NCI-H1436 treated with DMSO at 0.1 percent for 48 hours (cell line): ENCODE results near the gene CYTH1.

Source experiments
- DNase-seq: peaks from one replicate; lab custom pipeline; 2025; lab: John Stamatoyannopoulos, UW

CYTH1 gene, protein sequence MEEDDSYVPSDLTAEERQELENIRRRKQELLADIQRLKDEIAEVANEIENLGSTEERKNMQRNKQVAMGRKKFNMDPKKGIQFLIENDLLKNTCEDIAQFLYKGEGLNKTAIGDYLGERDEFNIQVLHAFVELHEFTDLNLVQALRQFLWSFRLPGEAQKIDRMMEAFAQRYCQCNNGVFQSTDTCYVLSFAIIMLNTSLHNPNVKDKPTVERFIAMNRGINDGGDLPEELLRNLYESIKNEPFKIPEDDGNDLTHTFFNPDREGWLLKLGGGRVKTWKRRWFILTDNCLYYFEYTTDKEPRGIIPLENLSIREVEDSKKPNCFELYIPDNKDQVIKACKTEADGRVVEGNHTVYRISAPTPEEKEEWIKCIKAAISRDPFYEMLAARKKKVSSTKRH

DNA sequence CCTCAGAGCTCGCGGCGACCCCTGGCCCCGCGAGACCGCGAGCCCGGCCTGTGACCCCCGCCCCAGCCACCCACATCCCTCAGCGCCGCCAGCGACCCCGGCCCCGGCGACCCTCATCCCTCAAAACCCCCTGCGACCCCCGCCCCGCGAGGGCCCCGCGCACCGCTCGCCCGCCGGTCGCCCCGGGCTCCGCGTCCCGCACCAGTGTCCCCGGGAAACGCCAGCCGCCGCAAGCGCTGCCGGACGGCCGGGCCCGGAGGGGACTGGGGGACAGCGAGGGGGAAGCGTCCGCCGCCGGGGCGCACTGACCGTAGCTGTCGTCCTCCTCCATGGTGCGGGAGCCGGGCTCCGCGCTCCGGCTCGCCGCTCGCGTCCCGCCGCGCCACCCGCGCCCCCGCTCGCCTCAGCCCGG lies at the start of gene CYTH1:
Gene CYTH1, minus strand, starts transcription at position 381 of the 412 bp plus-strand sequence. Its CDS starts 50 bp downstream, at position 331.
- no peak for DNase-seq

DNA sequence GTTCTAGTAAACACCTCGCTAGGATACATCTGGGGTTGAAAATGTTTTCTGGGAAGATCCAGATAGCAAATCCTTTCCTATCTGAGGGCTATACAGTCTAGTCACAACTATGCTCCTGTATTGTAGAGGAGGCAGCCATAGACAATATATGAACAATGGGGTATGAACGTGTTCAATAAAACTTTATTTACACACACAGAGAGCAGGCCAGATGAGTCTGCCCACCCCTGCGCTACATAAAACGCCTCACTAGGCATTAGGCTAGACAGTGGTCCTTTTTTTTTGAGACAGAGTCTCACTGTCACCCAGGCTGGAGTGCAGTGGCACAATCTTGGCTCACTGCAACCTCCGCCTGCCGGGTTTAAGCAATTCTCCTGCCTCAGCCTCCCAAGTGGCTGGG lies 47.4 kb upstream of the CYTH1 start:
- no peak for DNase-seq

DNA sequence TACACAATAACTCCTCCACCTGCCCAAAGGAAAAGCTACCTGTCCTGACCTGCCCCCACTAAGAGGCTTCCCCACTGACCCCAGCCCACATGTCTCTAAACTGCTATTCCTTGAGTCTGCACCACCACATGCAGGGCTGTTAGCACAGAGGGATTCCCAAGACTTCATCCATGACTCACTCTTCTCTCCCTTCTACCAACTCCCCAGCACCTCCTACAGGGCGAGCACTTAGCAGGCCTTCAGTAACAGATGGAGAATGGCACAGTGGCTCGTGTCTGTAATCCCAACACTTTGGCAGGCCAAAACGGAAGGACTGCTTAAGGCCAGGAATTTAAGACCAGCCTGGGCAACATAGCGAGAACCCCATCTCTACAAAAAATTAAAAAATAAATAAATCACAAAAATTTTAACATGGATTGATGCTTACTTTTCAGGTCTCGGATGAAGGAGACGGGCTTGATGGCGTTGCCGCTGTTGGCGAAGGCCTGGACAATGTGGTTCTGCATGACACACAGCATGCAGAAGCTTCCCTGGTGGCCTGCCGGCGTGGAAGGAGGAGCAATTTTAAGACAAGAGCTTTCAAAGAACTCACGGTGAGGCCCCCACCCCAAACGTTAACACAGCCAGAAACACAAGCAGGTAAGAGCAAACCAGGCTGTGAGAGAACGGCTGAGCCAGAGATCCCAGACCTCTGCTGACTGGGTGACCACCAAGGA lies 46.6 kb upstream of the CYTH1 start:
- DNase-seq, result no peak

DNA sequence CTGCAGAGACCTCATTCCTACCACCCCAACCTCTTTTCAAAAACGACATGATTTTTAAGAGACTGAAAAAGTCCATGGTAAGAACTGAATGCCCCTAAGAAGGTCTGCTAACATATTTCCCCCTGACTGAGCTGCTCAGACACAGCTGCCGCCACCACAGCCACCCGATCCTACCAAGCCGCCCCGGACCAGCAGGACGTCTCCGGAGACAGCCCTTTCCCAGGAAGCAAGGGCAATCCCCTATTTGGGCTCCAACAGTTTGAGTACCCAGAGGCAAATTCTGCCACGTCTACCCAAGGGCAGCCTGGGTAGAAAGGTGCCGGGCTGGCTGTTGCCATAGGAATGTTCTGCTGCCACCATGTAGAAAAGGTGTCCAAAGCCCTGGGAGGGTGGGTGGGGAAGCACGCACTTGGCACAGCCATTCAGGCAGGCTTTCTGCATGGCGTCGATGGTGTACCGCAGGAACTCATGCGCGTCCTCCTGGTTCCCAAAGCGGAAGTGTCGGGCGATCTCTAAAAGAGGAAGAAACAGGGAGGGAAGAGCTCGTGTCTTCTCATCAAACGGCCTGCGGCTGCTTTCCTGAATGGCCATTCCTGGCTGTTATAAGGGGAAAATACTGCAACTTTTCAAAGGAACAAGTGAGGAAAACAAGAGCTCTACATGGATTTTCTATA lies 44.9 kb upstream of the CYTH1 start:
- no peak for DNase-seq

DNA sequence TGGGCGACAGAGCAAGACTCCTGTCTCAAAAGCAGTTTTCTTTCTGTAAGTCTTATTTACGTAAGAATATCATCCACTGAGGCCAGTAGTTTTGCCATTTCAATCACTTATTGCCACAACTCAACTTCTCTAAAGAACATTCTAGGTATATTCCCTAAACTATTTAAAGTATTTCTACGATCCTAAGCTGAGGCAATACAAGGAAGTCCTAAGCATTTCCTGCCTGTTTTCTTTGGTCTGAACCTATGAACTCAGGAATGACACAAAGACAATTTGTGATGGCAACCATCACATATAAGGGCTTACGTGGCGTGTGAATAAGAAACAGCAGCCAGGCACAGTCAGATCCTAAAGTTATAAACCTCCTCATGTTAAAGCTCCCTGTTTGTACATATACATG lies 44.3 kb upstream of the CYTH1 start:
- no peak for DNase-seq

DNA sequence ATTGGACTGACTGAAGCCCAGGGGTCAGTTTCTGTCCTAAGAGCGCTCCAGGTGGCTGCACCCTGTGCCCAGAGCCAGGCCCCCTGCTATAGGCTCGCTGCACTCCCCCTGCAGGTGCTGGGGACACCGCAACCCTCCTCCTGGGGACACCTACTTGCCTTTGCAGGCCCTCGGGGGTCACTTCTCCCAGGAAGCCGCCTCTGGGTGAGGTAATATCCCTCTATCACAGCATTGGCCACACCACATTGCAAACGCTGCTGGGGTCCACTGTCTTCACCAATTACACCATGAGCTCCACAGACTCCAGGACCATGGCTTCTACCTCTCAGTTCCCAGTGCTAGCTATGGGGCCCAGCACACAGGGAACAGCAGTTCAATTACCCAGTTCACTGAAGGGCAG lies 43.6 kb upstream of the CYTH1 start:
- no peak for DNase-seq

DNA sequence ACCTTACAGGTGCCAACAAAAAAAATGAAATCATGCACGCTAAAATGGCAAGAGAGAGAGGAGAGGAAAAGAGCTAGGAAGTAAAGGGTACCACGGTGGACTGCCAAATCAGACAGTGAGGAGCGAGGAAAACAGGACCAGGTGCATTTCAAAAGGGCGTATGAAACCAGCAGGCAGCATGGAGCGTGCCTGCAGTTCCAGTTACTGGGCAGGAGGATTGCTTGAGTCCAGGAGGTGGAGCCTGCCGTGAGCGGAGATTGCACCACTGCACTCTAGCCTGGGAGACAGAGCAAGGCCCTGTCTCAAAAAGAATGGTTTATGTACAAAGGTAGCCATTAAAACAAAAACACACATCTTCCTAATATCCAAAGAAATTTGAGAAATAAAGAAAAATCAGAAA lies 42.2 kb upstream of the CYTH1 start:
- no peak for DNase-seq

GRCh38 chr17:78823282-78824046 lies 41.4 kb upstream of the CYTH1 start:
- no peak for DNase-seq

DNA sequence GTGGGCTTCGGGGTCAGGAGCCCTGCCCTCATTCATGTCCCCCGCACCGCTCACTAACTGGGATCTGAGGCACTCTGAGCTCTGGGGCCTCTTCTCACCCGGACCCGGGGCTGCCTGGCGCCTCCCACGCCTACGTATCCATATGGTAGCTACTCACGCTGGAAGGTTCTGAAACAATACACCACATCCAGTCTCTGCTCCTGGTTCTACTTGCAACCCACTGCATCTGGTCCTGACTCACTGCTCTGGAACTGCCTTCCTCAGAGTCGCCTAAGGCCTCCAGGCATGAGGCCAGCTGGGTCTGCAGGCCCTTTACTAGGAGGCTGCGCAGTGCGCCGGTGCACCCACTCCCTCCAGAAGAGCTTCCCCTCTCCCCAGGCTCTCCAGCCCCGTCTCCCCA lies 40.5 kb upstream of the CYTH1 start:
- DNase-seq, result no peak

- no peak for DNase-seq
Measured at GRCh38 chr17:78821961-78822360, 39.9 kb upstream of the CYTH1 start.

DNA sequence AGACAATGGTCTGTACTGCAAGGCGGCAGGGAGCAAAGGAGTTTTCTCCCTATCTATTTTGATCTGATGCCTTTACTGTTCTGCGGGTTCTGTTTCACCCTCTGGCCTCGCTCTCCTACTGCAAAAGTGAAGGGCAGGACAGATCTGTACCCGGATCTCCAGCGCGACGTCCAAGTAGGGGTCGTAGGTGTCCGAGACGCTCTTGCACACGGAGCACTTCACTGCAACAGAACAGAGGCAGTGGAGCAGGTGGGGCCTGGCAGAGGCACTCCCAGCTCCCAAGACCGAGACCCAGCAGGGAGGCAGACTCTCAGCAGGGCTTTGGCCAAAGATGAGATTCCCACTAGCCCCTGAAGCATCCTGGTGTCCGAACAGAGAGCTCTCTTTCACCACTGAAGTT lies 38.8 kb upstream of the CYTH1 start:
- no peak for DNase-seq

- no peak for DNase-seq
Measured at GRCh38 chr17:78819806-78820792, 38.0 kb upstream of the CYTH1 start.

DNA sequence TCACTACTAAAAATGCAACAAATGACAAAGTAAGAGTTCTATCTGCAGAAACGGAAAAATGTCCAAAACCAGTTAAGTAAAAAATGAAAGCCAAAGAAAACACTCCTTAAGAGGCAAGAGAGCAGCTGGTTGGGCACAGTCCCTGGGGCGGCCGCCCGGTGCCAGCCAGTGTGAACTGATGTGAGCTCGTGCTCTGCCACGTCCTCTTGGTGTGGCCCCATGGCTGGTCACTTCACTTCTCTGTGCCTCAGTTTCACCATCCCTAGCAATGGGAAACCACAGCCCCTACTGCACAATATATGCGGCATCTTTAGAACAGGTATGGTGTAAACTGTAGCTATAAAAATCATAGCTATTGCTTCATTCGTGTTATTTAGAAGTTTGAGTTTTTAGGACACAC lies 37.3 kb upstream of the CYTH1 start:
- DNase-seq, result no peak

GRCh38 chr17:78818932-78819331 lies 36.9 kb upstream of the CYTH1 start:
- DNase-seq, result no peak

GRCh38 chr17:78818152-78818846 lies 36.2 kb upstream of the CYTH1 start:
- no peak for DNase-seq

GRCh38 chr17:78817123-78817522 lies 35.0 kb upstream of the CYTH1 start:
- no peak for DNase-seq

GRCh38 chr17:78815696-78816095 lies 33.6 kb upstream of the CYTH1 start:
- DNase-seq, result no peak

GRCh38 chr17:78812855-78813254 lies 30.8 kb upstream of the CYTH1 start:
- DNase-seq, result no peak

DNA sequence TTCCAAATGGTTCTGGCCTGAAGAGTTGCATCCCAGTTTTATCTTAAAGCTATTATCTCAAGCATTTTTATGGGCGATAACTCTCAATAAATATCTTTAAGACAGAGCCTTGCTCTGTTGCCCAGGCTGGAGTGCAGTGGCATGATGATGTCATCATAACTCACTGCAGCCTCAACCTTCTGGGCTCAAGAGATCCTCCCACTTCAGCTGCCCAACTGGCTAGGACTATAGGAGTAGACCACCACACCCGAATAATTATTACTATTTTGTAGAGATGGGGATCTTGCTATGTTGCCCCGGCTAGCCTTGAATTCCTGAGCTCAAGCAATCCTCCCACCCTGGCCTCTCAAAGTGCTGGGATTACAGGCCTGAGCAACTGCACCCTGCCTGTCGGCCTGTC lies 26.1 kb upstream of the CYTH1 start:
- DNase-seq, result no peak

DNA sequence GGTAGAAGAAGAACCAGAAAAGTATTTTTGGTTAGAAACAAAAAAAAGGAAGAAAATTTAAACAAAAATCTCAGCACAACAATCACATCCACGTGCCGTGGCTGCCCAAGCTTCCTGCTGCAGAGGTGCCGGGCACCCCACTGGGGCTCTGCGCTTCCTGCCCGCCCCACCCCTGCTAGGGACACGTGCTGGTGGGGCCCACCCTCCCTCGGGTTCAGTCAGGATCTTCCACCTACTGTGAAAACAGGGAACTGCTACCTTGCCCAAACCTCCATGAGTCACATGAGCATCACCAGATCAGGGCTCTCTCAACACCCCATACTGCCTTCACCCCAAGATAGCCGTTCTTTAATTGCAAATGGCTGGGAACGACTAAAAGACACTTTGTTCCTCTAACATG lies 24.4 kb upstream of the CYTH1 start:
- DNase-seq, result no peak
